KMS-11 (cell line): ENCODE measurements around the gene TP53INP2.

Source experiments
- H2AFZ ChIP-seq: fragments of 200-600 bp; sonication (generic); 2 replicates; pipeline ENCODE4 v1.6.1; 2016; ENCODE audit warnings: antibody characterized with exemption, mixed run types, low read depth
- H3K27ac ChIP-seq: fragments of 200-600 bp; sonication (generic); 2 replicates; pipeline ENCODE4 v1.6.1; 2016; ENCODE audit warnings: mild to moderate bottlenecking, mixed run types
- H3K27me3 ChIP-seq: fragments of 200-600 bp; sonication (generic); 2 replicates; pipeline ENCODE4 v1.6.1; 2017; ENCODE audit warnings: mild to moderate bottlenecking, low read depth, mixed run types, moderate library complexity; ENCODE audit not compliant: insufficient read depth
- H3K36me3 ChIP-seq: fragments of 200-600 bp; sonication (generic); 2 replicates; pipeline ENCODE4 v1.6.1; 2017; ENCODE audit warnings: mild to moderate bottlenecking, mixed run types; ENCODE audit not compliant: insufficient read depth
- H3K4me1 ChIP-seq: fragments of 200-600 bp; sonication (generic); 2 replicates; pipeline ENCODE4 v1.6.1; 2016; ENCODE audit warnings: mild to moderate bottlenecking, low read depth, mixed run types; ENCODE audit not compliant: poor library complexity, severe bottlenecking
- H3K4me2 ChIP-seq: fragments of 200-600 bp; sonication (generic); 2 replicates; pipeline ENCODE4 v1.7.0; 2016; ENCODE audit warnings: mild to moderate bottlenecking, mixed run types
- H3K4me3 ChIP-seq: fragments of 200-600 bp; sonication (generic); IDR thresholded peaks from 2 replicates; pipeline ENCODE4 v1.6.1; 2017; ENCODE audit warnings: low read depth, low read length, mixed read lengths; ENCODE audit not compliant: insufficient read depth
- H3K79me2 ChIP-seq: fragments of 200-600 bp; sonication (generic); 2 replicates; pipeline ENCODE4 v1.6.1; 2016; ENCODE audit warnings: low read depth, mixed run types; ENCODE audit not compliant: insufficient read depth
- H3K9ac ChIP-seq: fragments of 200-600 bp; sonication (generic); 2 replicates; pipeline ENCODE4 v1.6.1; 2016; ENCODE audit warnings: mild to moderate bottlenecking, mixed run types
- H4K20me1 ChIP-seq: fragments of 200-600 bp; sonication (generic); 2 replicates; pipeline ENCODE4 v1.6.1; 2016; ENCODE audit warnings: mild to moderate bottlenecking, mixed run types; ENCODE audit not compliant: insufficient read depth
- CTCF ChIP-seq: fragments of 200-600 bp; sonication (generic); conservative IDR thresholded peaks from 2 replicates; pipeline ENCODE4 v1.6.1; 2017; ENCODE audit warnings: low read depth, mild to moderate bottlenecking, antibody characterized with exemption, low read length, moderate library complexity, mixed read lengths

Gene TP53INP2

GRCh38 chr20:34750484-34750883 is 46.3 kb downstream of the TP53INP2 start:
- H3K27ac ChIP-seq: no peak overlapping the region
- peaks cover 3% of the 10 kb centered on the region; the same call in 1 of the 2 replicates for H3K36me3 ChIP-seq
- no peaks in the 10 kb centered on the region for H3K27me3 ChIP-seq
- no peaks in the 10 kb centered on the region for H3K4me1 ChIP-seq
- no peaks in the 10 kb centered on the region for H3K79me2 ChIP-seq
- H4K20me1 ChIP-seq: no peaks in the 10 kb centered on the region
- H3K4me3 ChIP-seq: no peak overlapping the region
- no peak for TF ChIP-seq CTCF
- H3K9ac ChIP-seq: no peak overlapping the region
- no peak overlapping the region for H3K4me2 ChIP-seq
- no peak overlapping the region for H2AFZ ChIP-seq

DNA sequence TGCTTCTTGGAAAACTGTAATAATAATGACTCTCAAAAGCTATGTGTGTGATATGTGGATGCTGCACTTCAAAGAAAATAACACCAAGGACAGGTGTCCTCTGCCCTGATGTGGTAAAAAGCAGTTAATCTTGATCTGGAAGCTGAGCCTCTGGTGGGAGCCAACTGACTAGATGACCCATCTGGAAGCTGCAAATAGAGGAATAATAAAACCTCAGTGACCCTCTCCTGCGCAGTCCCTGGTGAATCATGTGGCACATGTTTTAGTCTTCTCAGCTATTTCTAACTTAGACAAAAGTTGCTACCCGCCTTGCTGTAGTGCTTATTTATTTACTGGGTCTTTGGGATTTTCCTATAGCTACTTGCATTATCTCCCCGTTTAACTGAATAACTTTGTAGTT is 47.3 kb downstream of the TP53INP2 start:
- Histone ChIP-seq H3K36me3 (peaks cover 3% of the 10 kb centered on the region; the same call in 1 of the 2 replicates), H3K4me1 (peaks cover 4% of the 10 kb centered on the region), H4K20me1 (no peaks in the 10 kb centered on the region), H3K27me3 (no peaks in the 10 kb centered on the region), H3K4me3 (no peak overlapping the region), H3K27ac (no peak overlapping the region), H3K9ac (no peak overlapping the region), H3K4me2 (no peak overlapping the region), H2AFZ (no peak overlapping the region), H3K79me2 (no peaks in the 10 kb centered on the region)
- no peak for TF ChIP-seq CTCF

DNA sequence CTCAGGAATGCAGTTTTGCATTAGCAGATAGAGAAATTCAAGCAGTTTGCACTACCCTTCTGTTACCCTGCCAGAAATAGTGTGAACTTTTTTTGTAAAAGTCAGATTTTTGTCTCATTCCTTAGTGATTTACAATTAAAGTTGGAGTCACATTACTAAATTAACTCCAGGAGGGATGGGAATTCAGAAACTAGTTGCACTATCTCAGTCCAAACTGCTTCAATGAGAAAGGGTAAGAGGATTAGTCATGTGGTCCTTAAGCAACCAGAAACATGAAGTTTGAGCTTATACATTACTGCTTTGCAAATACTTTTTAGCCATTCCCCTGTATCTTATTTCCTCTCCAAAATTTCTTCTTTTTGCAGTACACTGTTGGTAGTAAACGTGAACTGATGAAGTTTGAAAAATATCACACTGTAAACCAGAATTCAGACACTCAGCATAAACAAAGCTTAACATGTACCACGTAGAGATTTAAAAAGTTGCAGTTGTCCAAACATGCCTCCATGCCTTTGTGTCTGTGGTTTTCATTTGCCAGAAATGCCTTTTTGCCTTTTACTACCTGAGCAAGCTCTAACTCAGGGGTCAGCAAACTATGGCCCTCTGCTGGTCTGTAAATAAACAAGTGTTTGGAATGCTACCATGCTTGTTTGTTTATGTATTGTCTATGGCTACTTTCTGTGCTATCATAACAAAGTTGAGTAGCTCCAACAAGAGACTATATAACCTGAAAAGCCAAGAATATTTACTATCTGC is 49.7 kb downstream of the TP53INP2 start:
- no peak for TF ChIP-seq CTCF
- peaks cover 3% of the 10 kb centered on the region; the same call in 1 of the 2 replicates for H3K36me3 ChIP-seq
- H3K4me1 ChIP-seq: peaks cover 4% of the 10 kb centered on the region
- no peak overlapping the region for H3K4me2 ChIP-seq
- H3K27me3 ChIP-seq: no peaks in the 10 kb centered on the region
- H3K9ac ChIP-seq: no peak overlapping the region
- H3K79me2 ChIP-seq: no peaks in the 10 kb centered on the region
- H3K27ac ChIP-seq: no peak overlapping the region
- H4K20me1 ChIP-seq: no peaks in the 10 kb centered on the region
- no peak overlapping the region for H3K4me3 ChIP-seq
- H2AFZ ChIP-seq: no peak overlapping the region

DNA sequence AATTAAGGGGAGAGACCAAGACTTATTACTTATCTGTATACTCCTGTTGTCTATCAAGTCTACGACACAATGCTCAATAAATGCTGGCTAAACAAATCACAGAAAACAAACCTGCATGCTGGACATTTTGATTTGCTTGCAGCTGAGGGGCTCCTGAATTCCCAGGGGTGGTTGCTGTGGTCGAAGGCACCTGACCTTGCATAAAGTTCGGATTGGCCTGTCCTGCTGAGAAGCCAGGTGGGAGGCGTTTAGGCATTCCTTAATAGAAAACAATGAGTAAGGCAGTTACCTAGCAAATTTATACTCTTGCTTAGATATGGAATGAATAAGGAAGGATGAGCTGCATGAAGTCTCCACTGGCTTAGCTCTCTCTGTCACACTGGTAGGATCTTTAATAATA is 50.5 kb downstream of the TP53INP2 start:
- Histone ChIP-seq H3K79me2 (no peaks in the 10 kb centered on the region), H4K20me1 (no peaks in the 10 kb centered on the region), H3K27ac (no peak overlapping the region), H3K9ac (no peak overlapping the region), H3K36me3 (peaks cover 3% of the 10 kb centered on the region; the same call in 1 of the 2 replicates), H3K27me3 (no peaks in the 10 kb centered on the region), H3K4me3 (no peak overlapping the region), H3K4me1 (peaks cover 4% of the 10 kb centered on the region), H2AFZ (no peak overlapping the region), H3K4me2 (no peak overlapping the region)
- TF ChIP-seq CTCF: no peak
